Dendritic cell treated with granulocyte-macrophage colony-stimulating factor and Interleukin-4, amounts not matched to agents 40 ng/mL and 50 ng/mL, for 4 days (primary cell): ENCODE measurements around the gene APBA2.

ENCODE experiments used
- H3K27ac Mint-ChIP-seq: one replicate; pipeline ENCODE4 v1.8.0; 2022; ENCODE audit warnings: mild to moderate bottlenecking, mixed read lengths
- H3K27me3 Mint-ChIP-seq: one replicate; pipeline ENCODE4 v1.8.0; 2022; ENCODE audit warnings: mild to moderate bottlenecking, mixed read lengths
- H3K36me3 Mint-ChIP-seq: one replicate; pipeline ENCODE4 v1.8.0; 2022; ENCODE audit warnings: low read depth, mixed read lengths
- H3K4me1 Mint-ChIP-seq: one replicate; pipeline ENCODE4 v1.8.0; 2022; ENCODE audit warnings: low read depth, mixed read lengths
- H3K4me3 Mint-ChIP-seq: one replicate; pipeline ENCODE4 v1.8.0; 2022; ENCODE audit warnings: mild to moderate bottlenecking, moderate library complexity, mixed read lengths
- H3K9me3 Mint-ChIP-seq: one replicate; pipeline ENCODE4 v1.8.0; 2022; ENCODE audit warnings: mixed read lengths
- intact Hi-C: fragments of 100-400 bp; cut with micrococcal nuclease; formaldehyde crosslinking; loops from one replicate; pipeline ENCODE4 v1.15.0; 2022

Gene APBA2

GRCh38 chr15:29086891-29087290 is 201.1 kb downstream of the APBA2 start:
- Mint-ChIP-seq H3K36me3 (no peaks in the 10 kb centered on the region), H3K27me3 (no peaks in the 10 kb centered on the region), H3K4me3 (no peak overlapping the region), H3K27ac (no peak overlapping the region), H3K4me1 (no peaks in the 10 kb centered on the region), H3K9me3 (no peaks in the 10 kb centered on the region)
- intact Hi-C loops, result no loop called here

- Mint-ChIP-seq H3K36me3 (no peaks in the 10 kb centered on the region), H3K4me3 (no peak overlapping the region), H3K4me1 (no peaks in the 10 kb centered on the region), H3K27ac (no peak overlapping the region), H3K9me3 (no peaks in the 10 kb centered on the region), H3K27me3 (no peaks in the 10 kb centered on the region)
- intact Hi-C loops, result no loop called here
Observed at GRCh38 chr15:29087521-29088285, 201.9 kb downstream of the APBA2 start.

GRCh38 chr15:29088666-29089065 is 202.9 kb downstream of the APBA2 start:
- H3K9me3 Mint-ChIP-seq, result no peaks in the 10 kb centered on the region
- H3K27me3 Mint-ChIP-seq, result no peaks in the 10 kb centered on the region
- intact Hi-C loops, result no loop called here
- H3K36me3 Mint-ChIP-seq, result no peaks in the 10 kb centered on the region
- H3K27ac Mint-ChIP-seq, result no peak overlapping the region
- H3K4me3 Mint-ChIP-seq, result no peak overlapping the region
- H3K4me1 Mint-ChIP-seq, result no peaks in the 10 kb centered on the region

GRCh38 chr15:29089731-29090616 is 204.2 kb downstream of the APBA2 start:
- H3K27me3 Mint-ChIP-seq, result no peaks in the 10 kb centered on the region
- H3K4me1 Mint-ChIP-seq, result no peaks in the 10 kb centered on the region
- intact Hi-C loops, result no loop called here
- no peak overlapping the region for H3K4me3 Mint-ChIP-seq
- H3K9me3 Mint-ChIP-seq, result no peaks in the 10 kb centered on the region
- H3K27ac Mint-ChIP-seq, result no peak overlapping the region
- H3K36me3 Mint-ChIP-seq, result no peaks in the 10 kb centered on the region

GRCh38 chr15:29090617-29091466 is 205.1 kb downstream of the APBA2 start:
- Mint-ChIP-seq H3K27me3 (no peaks in the 10 kb centered on the region), H3K36me3 (no peaks in the 10 kb centered on the region), H3K4me1 (no peaks in the 10 kb centered on the region), H3K27ac (no peak overlapping the region), H3K4me3 (no peak overlapping the region), H3K9me3 (no peaks in the 10 kb centered on the region)
- intact Hi-C loops, result no loop called here

GRCh38 chr15:29091666-29092065 is 205.9 kb downstream of the APBA2 start:
- H3K36me3 Mint-ChIP-seq, result no peaks in the 10 kb centered on the region
- intact Hi-C loops, result no loop called here

GRCh38 chr15:29092376-29093064 is 206.7 kb downstream of the APBA2 start:
- Mint-ChIP-seq H3K9me3 (no peaks in the 10 kb centered on the region), H3K27ac (no peak overlapping the region), H3K36me3 (no peaks in the 10 kb centered on the region), H3K4me1 (no peaks in the 10 kb centered on the region), H3K27me3 (no peaks in the 10 kb centered on the region), H3K4me3 (no peak overlapping the region)
- intact Hi-C loops, result no loop called here

More at GRCh38 chr15:29091666-29092065, 205.9 kb downstream of the APBA2 start:
- Mint-ChIP-seq H3K4me3 (no peak overlapping the region), H3K27me3 (no peaks in the 10 kb centered on the region), H3K9me3 (no peaks in the 10 kb centered on the region), H3K27ac (no peak overlapping the region), H3K4me1 (no peaks in the 10 kb centered on the region)

GRCh38 chr15:29093065-29093435 is 207.3 kb downstream of the APBA2 start:
- no peak overlapping the region for H3K4me3 Mint-ChIP-seq
- no peaks in the 10 kb centered on the region for H3K4me1 Mint-ChIP-seq
- H3K27ac Mint-ChIP-seq, result no peak overlapping the region
- H3K9me3 Mint-ChIP-seq, result no peaks in the 10 kb centered on the region
- no peaks in the 10 kb centered on the region for H3K36me3 Mint-ChIP-seq
- H3K27me3 Mint-ChIP-seq, result no peaks in the 10 kb centered on the region
- intact Hi-C loops, result no loop called here

- Mint-ChIP-seq H3K27me3 (no peaks in the 10 kb centered on the region), H3K36me3 (no peaks in the 10 kb centered on the region), H3K9me3 (no peaks in the 10 kb centered on the region), H3K4me1 (no peaks in the 10 kb centered on the region), H3K4me3 (no peak overlapping the region), H3K27ac (no peak overlapping the region)
- intact Hi-C loops, result no loop called here
Observed at GRCh38 chr15:29093696-29094343, 208.0 kb downstream of the APBA2 start.

GRCh38 chr15:29094711-29095110 is 208.9 kb downstream of the APBA2 start:
- Mint-ChIP-seq H3K4me1 (no peaks in the 10 kb centered on the region), H3K27ac (no peak overlapping the region), H3K9me3 (no peaks in the 10 kb centered on the region), H3K4me3 (no peak overlapping the region), H3K27me3 (no peaks in the 10 kb centered on the region), H3K36me3 (no peaks in the 10 kb centered on the region)
- intact Hi-C loops, result no loop called here

GRCh38 chr15:29095746-29096145 is 210.0 kb downstream of the APBA2 start:
- H3K27ac Mint-ChIP-seq, result no peak overlapping the region
- H3K4me3 Mint-ChIP-seq, result no peak overlapping the region
- H3K27me3 Mint-ChIP-seq, result no peaks in the 10 kb centered on the region
- no peaks in the 10 kb centered on the region for H3K4me1 Mint-ChIP-seq
- H3K9me3 Mint-ChIP-seq, result no peaks in the 10 kb centered on the region
- H3K36me3 Mint-ChIP-seq, result no peaks in the 10 kb centered on the region
- intact Hi-C loops, result no loop called here

- intact Hi-C loops, result no loop called here
- Mint-ChIP-seq H3K36me3 (no peaks in the 10 kb centered on the region), H3K27ac (no peak overlapping the region), H3K4me1 (no peaks in the 10 kb centered on the region), H3K27me3 (no peaks in the 10 kb centered on the region), H3K9me3 (no peaks in the 10 kb centered on the region), H3K4me3 (no peak overlapping the region)
Observed at GRCh38 chr15:29097168-29097567, 211.4 kb downstream of the APBA2 start.

- H3K36me3 Mint-ChIP-seq, result no peaks in the 10 kb centered on the region
- H3K4me3 Mint-ChIP-seq, result no peak overlapping the region
- no peaks in the 10 kb centered on the region for H3K9me3 Mint-ChIP-seq
- H3K27me3 Mint-ChIP-seq, result no peaks in the 10 kb centered on the region
- intact Hi-C loops, result no loop called here
- H3K4me1 Mint-ChIP-seq, result no peaks in the 10 kb centered on the region
- H3K27ac Mint-ChIP-seq, result no peak overlapping the region
Observed at GRCh38 chr15:29097971-29098370, 212.2 kb downstream of the APBA2 start.
